H1 (cell line): ENCODE data around the gene INTS1. TPM values are rescaled to one million over a fixed set of nuclear protein-coding genes. Genes with fewer than 3 reads are reported as not detected.

Experiments used
- CTCF ChIA-PET: fragments of 300-600 bp; sonication (Branson Sonifier 250); formaldehyde crosslinking; loops from one replicate; lab custom pipeline; 2021; ENCODE audit not compliant: partially characterized antibody; lab: Charles Lee
- POLR2A ChIA-PET: fragments of 300-600 bp; sonication (Branson Sonifier 250); formaldehyde crosslinking; loops from one replicate; lab custom pipeline; 2021; ENCODE audit warnings: inconsistent platforms; ENCODE audit not compliant: partially characterized antibody; lab: Charles Lee
- DNase-seq, 2 experiments: peaks; one replicate each; pipeline versions ENCODE4 v3.0.0 to v3.0.0-alpha.2; 2010 to 2022; ENCODE audit warnings: low spot score in 2 of 2, low read depth in 1 of 2, mixed read lengths in 1 of 2
- FAIRE-seq: peaks from 2 replicates; lab custom pipeline; 2011; peaks lifted over from hg19 to GRCh38; lab: Jason Lieb, UNC
- H2AFZ ChIP-seq: 2 replicates; pipeline ENCODE4 v1.8.1; 2012; ENCODE audit warnings: low read length, inconsistent platforms
- H2AK5ac ChIP-seq: 2 replicates; pipeline ENCODE4 v1.6.1; 2013; ENCODE audit warnings: low read depth, low read length
- H2BK120ac ChIP-seq: replicated peaks from 2 replicates; pipeline ENCODE3; 2013; ENCODE audit warnings: low read depth, low read length, inconsistent platforms
- H2BK12ac ChIP-seq: 2 replicates; pipeline ENCODE4 v1.6.1; 2013; ENCODE audit warnings: low read depth, low read length
- H2BK15ac ChIP-seq: 2 replicates; pipeline ENCODE4 v1.6.1; 2013; ENCODE audit warnings: low read length
- H2BK20ac ChIP-seq: 2 replicates; pipeline ENCODE4 v1.6.1; 2013; ENCODE audit warnings: low read length
- H2BK5ac ChIP-seq: 2 replicates; pipeline ENCODE4 v1.6.1; 2013; ENCODE audit warnings: low read depth, low read length
- H3K14ac ChIP-seq: 2 replicates; pipeline ENCODE4 v1.6.1; 2013; ENCODE audit warnings: inconsistent platforms; ENCODE audit not compliant: insufficient read length
- H3K18ac ChIP-seq: 2 replicates; pipeline ENCODE4 v1.6.1; 2013; ENCODE audit warnings: low read length; ENCODE audit errors: extremely low read depth
- H3K23ac ChIP-seq: 2 replicates; pipeline ENCODE4 v1.6.1; 2013; ENCODE audit warnings: inconsistent platforms; ENCODE audit not compliant: insufficient read length
- H3K23me2 ChIP-seq: 2 replicates; pipeline ENCODE4 v1.6.1; 2013; ENCODE audit warnings: low read depth, low read length
- H3K27ac ChIP-seq: 2 replicates; pipeline ENCODE4 v1.6.1; 2011; ENCODE audit warnings: low read depth, low read length, inconsistent platforms
- H3K27me3 ChIP-seq, 4 experiments: replicated peaks in 1 of 4; 1 replicate in 1 of 4; 2 replicates in 3 of 4; pipeline versions ENCODE4 v1.6.1 to v1.8.1; 2011 to 2013; ENCODE audit warnings: low read length in 3 of 4, mild to moderate bottlenecking in 3 of 4, inconsistent platforms in 2 of 4, mixed read lengths in 2 of 4, moderate library complexity in 1 of 4; ENCODE audit not compliant: control insufficient read depth in 3 of 4, insufficient read depth in 3 of 4; ENCODE audit errors: extremely low read depth in 1 of 4
- H3K36me3 ChIP-seq, 4 experiments: 2 replicates each; pipeline versions ENCODE4 v1.6.1 to v1.8.1; 2011 to 2013; ENCODE audit warnings: mild to moderate bottlenecking in 4 of 4, low read length in 3 of 4, moderate library complexity in 2 of 4, control low read depth in 1 of 4, inconsistent platforms in 1 of 4; ENCODE audit not compliant: insufficient read depth in 4 of 4, control insufficient read depth in 2 of 4
- H3K4ac ChIP-seq: replicated peaks from 2 replicates; pipeline ENCODE3; 2013; ENCODE audit warnings: low read length, low read depth, mixed read lengths, inconsistent platforms; ENCODE audit not compliant: insufficient read length
- H3K4me1 ChIP-seq, 4 experiments: replicated peaks in 1 of 4; 1 replicate in 1 of 4; 2 replicates in 3 of 4; pipeline versions ENCODE4 v1.6.1 to v1.8.1; 2011 to 2013; ENCODE audit warnings: low read length in 3 of 4, inconsistent platforms in 2 of 4, mixed read lengths in 1 of 4; ENCODE audit not compliant: insufficient read depth in 4 of 4, control insufficient read depth in 3 of 4
- H3K4me2 ChIP-seq, 2 experiments: 2 replicates each; pipeline versions ENCODE4 v1.6.1 to v1.8.1; 2011 to 2013; ENCODE audit warnings: low read depth in 2 of 2, low read length in 2 of 2, control low read depth in 1 of 2, inconsistent platforms in 1 of 2, mild to moderate bottlenecking in 1 of 2; ENCODE audit not compliant: insufficient read depth in 1 of 2
- H3K4me3 ChIP-seq, 4 experiments: fragments of 200-600, 300-600 bp in 1 of 4; sonication (generic), shearing (Covaris generic), sonication (Bioruptor Twin) in 1 of 4; 2 replicates each; pipeline versions ENCODE4 v1.5.1 to v1.8.1; 2011 to 2016; ENCODE audit warnings: low read length in 4 of 4, low read depth in 3 of 4, control low read depth in 2 of 4, inconsistent platforms in 2 of 4, mild to moderate bottlenecking in 2 of 4, mixed read lengths in 1 of 4, moderate library complexity in 1 of 4; ENCODE audit not compliant: insufficient read depth in 2 of 4; ENCODE audit errors: extremely low read depth in 1 of 4
- H3K56ac ChIP-seq: replicated peaks from 2 replicates; pipeline ENCODE3; 2013; ENCODE audit warnings: low read depth, mild to moderate bottlenecking, mixed read lengths, low read length, inconsistent platforms; ENCODE audit not compliant: insufficient read length
- H3K79me1 ChIP-seq: 2 replicates; pipeline ENCODE4 v1.6.1; 2013; ENCODE audit warnings: low read depth, low read length, control low read depth
- H3K79me2 ChIP-seq, 2 experiments: 2 replicates each; pipeline versions ENCODE4 v1.6.1 to v1.8.1; 2012 to 2013; ENCODE audit warnings: low read length in 2 of 2, mild to moderate bottlenecking in 2 of 2, inconsistent platforms in 1 of 2; ENCODE audit not compliant: insufficient read depth in 2 of 2, control insufficient read depth in 1 of 2
- H3K9ac ChIP-seq, 4 experiments: replicated peaks in 1 of 4; 1 replicate in 1 of 4; 2 replicates in 3 of 4; pipeline versions ENCODE4 v1.6.1 to v1.8.1; 2011 to 2013; ENCODE audit warnings: low read depth in 3 of 4, low read length in 3 of 4, control low read depth in 2 of 4, mild to moderate bottlenecking in 2 of 4, moderate library complexity in 2 of 4, inconsistent platforms in 1 of 4; ENCODE audit errors: extremely low read depth in 1 of 4
- H3K9me3 ChIP-seq, 2 experiments: 2 replicates each; pipeline versions ENCODE4 v1.6.1 to v1.8.1; 2012 to 2013; ENCODE audit warnings: mild to moderate bottlenecking in 2 of 2, moderate library complexity in 2 of 2, control low read depth in 1 of 2, inconsistent platforms in 1 of 2, low read depth in 1 of 2, low read length in 1 of 2, mixed read lengths in 1 of 2; ENCODE audit not compliant: insufficient read depth in 2 of 2
- H4K20me1 ChIP-seq, 2 experiments: replicated peaks in 1 of 2; 2 replicates each; pipeline versions ENCODE3 to v1.8.1; 2011 to 2013; ENCODE audit warnings: inconsistent platforms in 2 of 2, low read length in 2 of 2, mild to moderate bottlenecking in 1 of 2; ENCODE audit not compliant: insufficient read depth in 2 of 2, control insufficient read depth in 1 of 2
- H4K5ac ChIP-seq: 2 replicates; pipeline ENCODE4 v1.6.1; 2013; ENCODE audit warnings: low read length, low read depth, mixed read lengths, inconsistent platforms; ENCODE audit not compliant: insufficient read length
- H4K8ac ChIP-seq: 2 replicates; pipeline ENCODE4 v1.8.0; 2013; ENCODE audit warnings: mild to moderate bottlenecking, moderate library complexity, low read length, inconsistent platforms; ENCODE audit not compliant: insufficient read depth; ENCODE audit errors: extremely low read depth
- H4K91ac ChIP-seq: replicated peaks from 2 replicates; pipeline ENCODE3; 2013; ENCODE audit warnings: low read length, mixed read lengths, inconsistent platforms; ENCODE audit not compliant: insufficient read length
- JUN ChIP-seq: IDR thresholded peaks from 2 replicates; pipeline ENCODE4 v1.6.1; 2011; ENCODE audit warnings: low read depth, mild to moderate bottlenecking, improper control_type of control experiment, low read length
- KDM1A ChIP-seq: fragments of 200-600, 300-600 bp; sonication (generic); IDR thresholded peaks from 2 replicates; pipeline ENCODE4 v1.7.1; 2016; ENCODE audit warnings: mild to moderate bottlenecking, low read length, borderline replicate concordance
- KDM4A ChIP-seq: IDR thresholded peaks from one replicate; pipeline ENCODE4 v1.7.1; 2012; ENCODE audit warnings: low read depth, mild to moderate bottlenecking, moderate library complexity, low read length, inconsistent platforms; ENCODE audit not compliant: severe bottlenecking
- PHF8 ChIP-seq: fragments of 200-600 bp; sonication (generic); conservative IDR thresholded peaks from 2 replicates; pipeline ENCODE4 v1.7.1; 2012; ENCODE audit warnings: low read depth, mild to moderate bottlenecking, inconsistent platforms, low read length, moderate library complexity
- RFX5 ChIP-seq: IDR thresholded peaks from 2 replicates; pipeline ENCODE4 v1.6.1; 2011; ENCODE audit warnings: low read depth, low read length, improper control_type of control experiment, borderline replicate concordance
- TAF1 ChIP-seq: IDR thresholded peaks from 2 replicates; pipeline ENCODE4 v1.6.1; 2011; ENCODE audit warnings: mild to moderate bottlenecking, low read depth, low read length
- TBP ChIP-seq: IDR thresholded peaks from 2 replicates; pipeline ENCODE4 v1.6.1; 2011; ENCODE audit warnings: low read depth, low read length, improper control_type of control experiment
- TCF12 ChIP-seq: IDR thresholded peaks from 2 replicates; pipeline ENCODE4 v1.6.1; 2011; ENCODE audit warnings: low read depth, mild to moderate bottlenecking, low read length
- WGBS, 2 experiments: shearing (Covaris generic) in 1 of 2; methylation state at CpG; one replicate each; pipeline versions ENCODE4 v1.1.6 to v1.1.7; 2013 to 2015; ENCODE audit warnings: low lambda C conversion rate in 2 of 2, mixed read lengths in 2 of 2, inconsistent platforms in 1 of 2, low coverage in 1 of 2, missing lambda C conversion rate in 1 of 2; ENCODE audit not compliant: insufficient replicate concordance in 2 of 2, insufficient coverage in 1 of 2, insufficient read length in 1 of 2; ENCODE audit errors: extremely low coverage in 1 of 2, missing lambda C conversion rate in 1 of 2; 5-methylcytosine and 5-hydroxymethylcytosine counted together
- polyA plus RNA-seq, 7 experiments: library from polyadenylated mRNA; depleted of rRNA in 3 of 7; stranded (reverse) in 5 of 7; unstranded in 2 of 7; fragments of >200 nt in 5 of 7; fragments of 200-250 nt in 2 of 7; gene quantifications; 1 replicate in 5 of 7; 2 replicates in 1 of 7; 4 replicates in 1 of 7; pipeline versions ENCODE4 v1.2.1 to v1.2.3, GENCODE V29; 2011 to 2013; ENCODE audit warnings: missing spikeins in 2 of 7, mixed read lengths in 2 of 7
- total RNA-seq: library from RNA; stranded (reverse); fragmentation: NEBNext Ultra II Directional; extraction: Animal tissue kit (Norgen Biotek cat#: 25700); gene quantifications from 2 replicates; pipeline ENCODE4 v1.2.1, GENCODE V29; 2021
- TF ChIP-seq, protein P1 (sequence below): IDR thresholded peaks from 2 replicates; pipeline ENCODE4 v1.6.1; 2011; ENCODE audit warnings: low read length, improper control_type of control experiment

INTS1 gene
- total and polyA plus RNA-seq, 2 of the 8 experiments (the other 6 are each of a cell fraction or from before 2014, with no cell fraction given), result 76.9 to 104 TPM

DNA sequence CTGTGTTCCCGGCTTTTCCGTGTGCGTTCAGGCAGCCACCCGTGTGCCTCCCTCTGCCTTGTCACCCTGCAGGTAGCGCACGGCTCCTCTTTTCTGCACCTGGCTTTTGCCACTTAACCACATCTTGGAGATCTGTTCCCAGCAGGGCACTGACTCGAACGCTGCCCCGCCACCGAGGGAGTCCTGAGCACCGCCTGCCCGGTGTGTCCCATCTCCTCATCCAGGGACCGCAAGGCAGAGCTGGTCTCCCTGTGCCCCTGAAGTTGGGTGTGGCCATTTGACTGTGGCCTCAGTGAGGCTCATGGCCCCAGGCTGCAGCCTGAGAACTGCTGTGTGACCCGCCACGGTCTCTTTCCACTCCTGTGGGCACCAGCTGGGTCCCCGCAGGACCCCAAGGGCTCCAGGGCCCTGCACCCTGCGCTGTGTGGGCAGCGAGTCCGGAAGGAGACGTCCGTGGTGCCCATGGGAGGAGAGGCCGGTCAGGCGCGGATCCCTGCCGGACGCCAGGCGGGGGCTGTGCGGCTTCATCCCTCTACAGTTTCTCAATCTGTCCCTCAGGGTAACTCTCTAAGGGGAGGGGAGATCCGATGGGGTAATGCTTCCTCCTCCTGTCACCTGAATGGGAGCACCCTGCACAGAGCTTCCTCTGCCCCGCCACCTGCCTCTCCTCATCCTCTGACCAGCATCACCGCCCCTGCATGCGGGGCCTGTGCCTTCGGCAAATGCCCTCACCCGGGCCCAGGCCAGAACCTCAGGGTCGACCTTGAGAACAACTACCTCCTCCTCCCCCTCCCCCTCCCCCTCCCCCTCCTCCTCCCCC is 1.8 kb upstream of the INTS1 start:
- no peak for FAIRE-seq
- Histone ChIP-seq H2BK12ac (peak overlapping the region; percentile 84; the same call in 1 of the 2 replicates), H3K56ac (no peak overlapping the region), H3K79me1 (peaks cover 12% of the 10 kb centered on the region; the same call in 1 of the 2 replicates), H2BK20ac (peak overlapping the region; percentile 86), H2AK5ac (peak overlapping the region; percentile 56; the same call in 1 of the 2 replicates), H4K8ac (peak overlapping the region; percentile 45; the same call in 1 of the 2 replicates), H3K79me2 (peaks cover 10 to 29% of the 10 kb centered on the region in 2 experiments; a peak in 3 of 4 replicates), H4K20me1 (peaks cover 10 to 22% of the 10 kb centered on the region in 2 experiments), H3K9me3 (no peaks in the 10 kb centered on the region), H3K27ac (0 out of 2 replicates have a peak overlapping the region, but pooled peaks have one; percentile 45), H3K14ac (no peak overlapping the region), H3K18ac (peak overlapping the region; percentile 38), H3K4me3 (no peak overlapping the region), H2BK5ac (peak overlapping the region; percentile 93), H3K27me3 (no peaks in the 10 kb centered on the region), H3K4ac (peak overlapping the region; percentile 90), H3K9ac (no peak overlapping the region), H3K23me2 (peaks cover 5% of the 10 kb centered on the region; the same call in 1 of the 2 replicates), H4K91ac (peak overlapping the region; percentile 88), H2BK120ac (no peak overlapping the region), H3K4me2 (peak overlapping the region in 1 of 2 experiments; percentile 16; a peak in 1 of 4 replicates), H3K4me1 (peaks cover 3 to 15% (median 9%) of the 10 kb centered on the region in 4 experiments; a peak in 6 of 7 replicates), H3K36me3 (peaks cover 5 to 11% (median 8%) of the 10 kb centered on the region in 4 experiments; a peak in 6 of 8 replicates), H4K5ac (peak overlapping the region; percentile 86), H3K23ac (no peak overlapping the region), H2AFZ (no peak overlapping the region), H2BK15ac (peak overlapping the region; percentile 97)
- CTCF ChIA-PET, result interaction anchor here (0.6 to 2.5 kb wide), 15 partner anchors 7 to 1800 kb away, joined by 3 to 14 read pairs (median 4); partner anchors contain the start of gene TMEM184A
- DNase-seq, result peak in 1 of 2 experiments; percentile 66
- TF ChIP-seq PHF8 (no peak), TAF1 (0 out of 2 replicates have a peak, but pooled peaks have one; percentile 2), JUN (no peak), TCF12 (no peak), TBP (no peak), RFX5 (no peak), KDM1A (peak; percentile 47; the same call in 1 of the 2 replicates), KDM4A (no peak)
- TF ChIP-seq, protein P1, sequence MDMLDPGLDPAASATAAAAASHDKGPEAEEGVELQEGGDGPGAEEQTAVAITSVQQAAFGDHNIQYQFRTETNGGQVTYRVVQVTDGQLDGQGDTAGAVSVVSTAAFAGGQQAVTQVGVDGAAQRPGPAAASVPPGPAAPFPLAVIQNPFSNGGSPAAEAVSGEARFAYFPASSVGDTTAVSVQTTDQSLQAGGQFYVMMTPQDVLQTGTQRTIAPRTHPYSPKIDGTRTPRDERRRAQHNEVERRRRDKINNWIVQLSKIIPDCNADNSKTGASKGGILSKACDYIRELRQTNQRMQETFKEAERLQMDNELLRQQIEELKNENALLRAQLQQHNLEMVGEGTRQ, result no peak
- POLR2A ChIA-PET, result interaction anchor here (0.7 to 1.4 kb wide), 5 partner anchors 24 to 39 kb away, joined by 3 to 4 read pairs (median 3); no protein-coding TSS in a partner anchor
- 86% methylated on average over 28 of the region's 35 CpGs; no CpG with 5 or more reads in 1 of the 2 experiments for WGBS, 2 experiments
